ENCODE results near the gene CDC42BPG.

CDC42BPG gene

DNA sequence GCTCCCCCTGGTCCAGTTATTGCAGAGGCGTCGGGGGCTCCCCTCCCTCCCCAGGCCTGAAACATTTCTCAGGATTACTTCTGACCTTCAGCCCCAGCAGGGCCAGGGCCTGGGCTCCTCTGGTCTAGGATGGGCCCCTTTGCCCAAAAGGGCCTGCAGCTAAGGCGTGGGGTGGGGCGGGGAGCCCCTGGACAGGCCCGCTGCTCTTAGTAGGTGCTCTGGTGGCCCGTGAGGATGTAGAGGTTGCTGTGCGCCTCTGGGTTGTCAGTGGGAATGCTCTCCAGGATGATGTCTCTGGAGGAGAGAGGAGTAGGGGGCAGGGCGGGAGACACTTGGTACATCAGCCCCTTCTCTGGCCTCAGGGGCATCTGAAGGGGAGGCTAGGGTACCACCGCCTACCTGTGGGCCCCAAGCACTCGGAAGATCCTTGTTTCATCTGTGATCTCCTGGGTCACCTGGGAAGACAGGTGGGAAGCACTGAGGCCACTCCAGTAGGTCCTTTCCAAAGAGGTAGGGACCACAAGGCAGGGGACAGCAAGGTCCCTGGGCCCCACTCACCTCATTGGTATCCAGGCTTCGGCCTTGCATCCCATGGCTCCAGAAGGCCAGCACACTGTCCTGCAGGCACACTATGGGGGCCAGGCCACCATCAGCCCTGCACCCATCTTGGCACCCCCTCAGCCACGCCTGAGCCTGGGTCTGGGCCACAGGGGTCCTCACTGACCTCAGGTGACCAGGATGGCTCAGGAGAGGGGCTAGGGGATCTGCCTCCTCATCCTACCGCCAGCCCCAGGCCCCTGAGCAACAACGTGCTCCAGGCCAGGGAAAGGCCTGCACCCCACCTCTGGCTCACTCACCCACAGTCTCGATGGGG is 54.9 kb downstream of the CDC42BPG start:
- TF ChIP-seq, protein P1, sequence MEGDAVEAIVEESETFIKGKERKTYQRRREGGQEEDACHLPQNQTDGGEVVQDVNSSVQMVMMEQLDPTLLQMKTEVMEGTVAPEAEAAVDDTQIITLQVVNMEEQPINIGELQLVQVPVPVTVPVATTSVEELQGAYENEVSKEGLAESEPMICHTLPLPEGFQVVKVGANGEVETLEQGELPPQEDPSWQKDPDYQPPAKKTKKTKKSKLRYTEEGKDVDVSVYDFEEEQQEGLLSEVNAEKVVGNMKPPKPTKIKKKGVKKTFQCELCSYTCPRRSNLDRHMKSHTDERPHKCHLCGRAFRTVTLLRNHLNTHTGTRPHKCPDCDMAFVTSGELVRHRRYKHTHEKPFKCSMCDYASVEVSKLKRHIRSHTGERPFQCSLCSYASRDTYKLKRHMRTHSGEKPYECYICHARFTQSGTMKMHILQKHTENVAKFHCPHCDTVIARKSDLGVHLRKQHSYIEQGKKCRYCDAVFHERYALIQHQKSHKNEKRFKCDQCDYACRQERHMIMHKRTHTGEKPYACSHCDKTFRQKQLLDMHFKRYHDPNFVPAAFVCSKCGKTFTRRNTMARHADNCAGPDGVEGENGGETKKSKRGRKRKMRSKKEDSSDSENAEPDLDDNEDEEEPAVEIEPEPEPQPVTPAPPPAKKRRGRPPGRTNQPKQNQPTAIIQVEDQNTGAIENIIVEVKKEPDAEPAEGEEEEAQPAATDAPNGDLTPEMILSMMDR (conservative IDR thresholded peaks at IDR 0.05) = no peak

DNA sequence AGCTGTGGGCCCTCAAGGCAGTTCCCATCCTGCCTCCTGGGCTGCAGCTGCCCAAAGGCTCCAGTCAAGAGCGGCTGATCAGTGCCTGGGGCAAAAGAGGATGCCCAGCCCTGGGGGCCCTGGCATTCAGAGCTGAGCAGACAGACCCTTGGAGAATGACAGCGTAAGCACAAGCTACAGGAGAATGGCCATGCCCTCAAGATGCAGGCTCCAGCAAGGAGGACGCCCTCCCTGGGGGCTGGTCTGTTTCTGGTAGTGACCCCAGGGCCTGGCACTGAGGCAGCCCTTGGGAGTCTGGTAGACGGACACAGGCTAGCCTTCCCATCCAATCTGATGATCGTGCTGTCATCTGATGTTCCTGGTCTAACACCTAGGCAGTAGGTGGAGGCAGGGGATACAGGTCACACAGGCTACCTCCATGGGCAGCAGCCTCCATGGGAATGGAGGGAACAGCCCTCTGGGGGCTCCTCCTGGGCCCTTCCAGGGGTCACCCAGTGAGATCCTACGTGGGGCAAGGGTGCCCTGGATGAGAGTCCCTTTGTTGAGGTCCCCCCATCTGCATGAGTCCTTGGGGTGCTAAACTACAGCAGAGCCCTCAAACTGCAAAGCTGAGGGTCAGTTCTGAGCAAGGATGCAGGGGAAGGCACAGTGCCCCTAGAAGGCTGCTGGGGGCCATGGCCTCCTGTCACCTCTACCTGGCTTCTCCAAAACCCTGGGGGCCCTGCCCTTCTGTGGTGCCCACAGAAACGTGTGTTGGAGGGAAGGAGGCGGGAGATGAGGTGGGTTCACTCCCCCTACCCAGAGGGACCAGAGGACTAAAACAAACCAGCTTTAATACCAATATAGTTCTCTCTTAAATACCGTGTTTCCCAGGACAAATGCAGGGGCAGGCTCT is 55.9 kb downstream of the CDC42BPG start:
- no peak overlapping the region for H3K27ac ChIP-seq
- TF ChIP-seq, protein P1 (conservative IDR thresholded peaks at IDR 0.05) = no peak

More for the DNA sequence above, 54.9 kb downstream of the CDC42BPG start:
- no peak overlapping the region for H3K27ac ChIP-seq

DNA sequence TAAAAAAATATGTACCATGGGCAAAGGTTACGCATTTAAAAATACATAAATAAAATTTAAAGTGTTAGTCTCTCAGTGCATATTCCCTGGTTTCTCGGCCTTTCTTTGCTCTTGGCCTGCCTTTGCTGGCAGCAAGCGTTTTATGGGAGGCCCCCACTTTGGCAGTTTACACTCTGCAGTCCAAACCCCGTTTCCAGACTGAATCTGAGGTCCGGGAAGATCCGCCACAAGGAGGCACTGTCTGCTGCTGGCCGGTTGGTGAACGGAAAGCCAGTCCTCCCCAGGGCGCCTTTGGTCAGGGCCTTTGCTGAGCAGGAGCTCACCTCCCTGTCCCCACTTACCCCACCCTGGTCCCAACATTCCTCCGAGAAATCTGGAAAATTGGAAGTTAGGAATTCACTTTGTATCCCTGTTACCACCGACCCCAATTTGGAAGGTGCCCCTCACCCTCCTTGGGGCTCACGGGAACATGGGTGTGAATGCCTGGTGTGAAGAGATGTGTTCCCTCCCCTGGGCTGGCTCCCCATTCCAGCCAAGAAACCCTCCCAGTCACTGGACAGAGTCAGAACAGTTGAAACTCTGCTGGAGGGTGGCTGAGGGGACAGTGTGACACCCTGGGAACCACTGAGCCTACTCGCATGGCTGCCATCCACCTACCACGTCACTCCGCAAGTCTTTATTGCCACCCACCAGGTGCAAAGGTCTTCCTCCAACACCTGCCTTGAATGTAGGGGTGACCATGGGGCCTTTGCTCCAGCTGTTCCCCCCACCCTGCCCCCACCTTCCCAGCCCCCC is 56.7 kb downstream of the CDC42BPG start:
- TF ChIP-seq, protein P1 (conservative IDR thresholded peaks at IDR 0.05) = peak; percentile 97
- H3K27ac ChIP-seq = no peak overlapping the region

DNA sequence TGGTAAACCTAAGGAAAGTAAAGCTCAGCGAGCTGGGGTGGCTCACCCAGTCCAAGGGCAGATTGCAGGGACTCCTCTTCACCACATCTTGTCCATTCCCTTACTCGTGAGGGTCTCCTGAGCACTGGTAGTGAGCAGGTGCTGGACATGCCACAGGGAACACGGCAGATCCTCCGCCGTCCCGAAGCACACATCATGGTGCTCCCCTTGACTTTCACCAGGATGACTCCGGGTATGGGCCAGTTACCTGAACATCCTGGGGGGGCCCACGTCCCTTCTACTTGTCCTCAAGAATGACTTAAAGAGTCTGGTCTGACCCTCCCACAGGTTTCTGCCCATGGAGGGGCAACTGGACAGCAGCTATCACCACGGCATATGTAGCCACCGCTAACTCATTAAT is 58.1 kb downstream of the CDC42BPG start:
- H3K27ac ChIP-seq = peak overlapping the region; percentile 58
- TF ChIP-seq, protein P1 (conservative IDR thresholded peaks at IDR 0.05) = no peak

DNA sequence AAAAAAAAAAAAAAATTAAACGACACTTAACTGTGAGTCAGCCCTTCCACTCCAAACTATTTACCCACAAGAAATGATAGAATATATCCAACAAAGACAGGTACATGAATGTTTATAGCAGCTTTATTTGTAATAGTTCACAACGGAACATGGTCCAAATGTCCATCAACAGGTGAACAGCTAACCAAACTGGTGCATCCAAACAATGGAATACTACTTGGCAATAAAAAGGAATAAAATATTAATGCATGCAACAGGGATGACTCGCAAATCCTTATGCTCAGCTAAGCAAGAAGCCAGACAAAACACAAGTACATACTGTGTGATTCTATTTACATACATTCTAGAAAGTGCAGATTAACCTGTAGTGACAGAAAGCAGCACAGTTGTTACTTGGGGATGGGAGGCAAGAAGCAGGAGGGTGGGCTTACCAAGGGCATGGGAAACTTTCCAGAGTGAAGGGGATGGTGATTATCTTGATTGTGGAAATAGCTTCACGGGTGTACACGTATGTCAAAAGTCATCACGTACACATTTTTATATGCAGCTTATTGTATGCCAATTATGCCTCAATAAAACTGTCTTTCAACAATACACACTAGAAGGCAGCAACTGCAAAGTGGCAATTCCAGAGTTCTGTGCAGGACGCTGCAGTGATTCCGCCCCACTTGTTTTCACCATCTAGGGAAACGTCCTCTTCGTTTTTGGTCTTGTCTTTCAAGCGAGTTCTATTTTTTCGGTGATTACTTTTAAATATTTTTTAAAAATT is 59.5 kb downstream of the CDC42BPG start:
- peak overlapping the region; percentile 58 for H3K27ac ChIP-seq
- TF ChIP-seq, protein P1 (conservative IDR thresholded peaks at IDR 0.05) = no peak; the same call in 1 of the 2 replicates

DNA sequence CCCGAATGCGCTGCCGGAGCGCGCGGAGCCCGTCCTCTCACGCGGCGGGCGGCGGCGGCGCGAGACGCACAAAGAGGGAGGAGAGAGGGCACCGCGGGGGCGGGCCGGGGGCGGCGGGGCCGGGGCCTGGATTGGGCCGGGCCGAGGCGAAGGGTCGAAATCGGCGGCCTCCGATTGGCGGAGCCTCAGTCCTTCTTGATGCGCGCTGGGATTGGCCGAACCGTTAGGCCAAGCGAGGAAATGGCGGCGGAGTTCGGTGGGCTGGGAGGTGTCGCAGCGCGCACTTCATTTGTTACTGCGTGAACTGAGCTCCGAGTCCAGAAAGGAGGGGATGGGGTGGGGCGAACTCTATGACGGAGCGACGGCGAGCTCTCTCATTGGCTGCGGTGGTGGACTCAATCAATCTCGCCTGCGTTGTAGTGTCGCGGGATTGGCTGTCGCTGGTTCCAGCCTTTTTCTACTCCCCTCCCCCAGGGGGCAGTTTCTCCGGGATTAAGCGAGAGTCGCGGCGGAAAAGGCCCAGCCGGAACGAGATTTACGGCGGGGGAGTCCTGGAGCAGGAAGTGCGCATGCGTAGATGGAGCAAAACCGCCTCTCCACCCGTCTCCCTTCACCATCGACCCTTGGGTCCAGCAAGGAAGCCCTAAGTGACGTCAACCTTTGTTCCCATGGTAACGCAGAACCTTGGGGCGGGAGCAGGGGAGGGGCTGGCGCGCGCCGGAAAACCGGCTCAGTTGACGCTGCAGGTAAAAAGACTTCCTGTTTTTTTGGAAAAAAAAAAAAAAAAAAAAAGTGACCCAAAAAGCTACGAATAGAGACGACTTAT is 65.8 kb downstream of the CDC42BPG start, which contains the start of gene SF1:
Gene SF1 (minus strand): TSS at position 70 of the 826 bp plus-strand sequence. CDS start 150 bp downstream, outside the sequence.
- TF ChIP-seq, protein P1 (conservative IDR thresholded peaks at IDR 0.05) = 0 out of 2 replicates have a peak, but pooled peaks have one; percentile 32
- H3K27ac ChIP-seq = peak within 1 kb of the TSS; percentile 100
